PC-9 (cell line): ENCODE measurements around the gene PCNX3.

Experiments used
- CTCF ChIP-seq: fragments of 200-600 bp; sonication (generic); conservative IDR thresholded peaks from 2 replicates; pipeline ENCODE4 v1.6.1; 2017; ENCODE audit warnings: mixed run types, antibody characterized with exemption, mild to moderate bottlenecking, moderate library complexity
- EZH2 ChIP-seq: fragments of 200-600 bp; sonication (generic); IDR thresholded peaks from 2 replicates; pipeline ENCODE4 v1.8.0; 2017; ENCODE audit warnings: antibody characterized with exemption, low read depth

- TF ChIP-seq EZH2 (no peak), CTCF (no peak)
Observed at GRCh38 chr11:65592858-65593517, 22.6 kb upstream of the PCNX3 start.
